ENCODE measurements around the gene HEBP2. TPM values are rescaled to one million over a fixed set of nuclear protein-coding genes. Genes with fewer than 3 reads are reported as not detected.

The HEBP2 gene
- total and polyA plus RNA-seq, 2 of the 13 experiments (the other 11 are each of a cell fraction or from before 2014, with no cell fraction given): 16.0 to 72.8 TPM

DNA sequence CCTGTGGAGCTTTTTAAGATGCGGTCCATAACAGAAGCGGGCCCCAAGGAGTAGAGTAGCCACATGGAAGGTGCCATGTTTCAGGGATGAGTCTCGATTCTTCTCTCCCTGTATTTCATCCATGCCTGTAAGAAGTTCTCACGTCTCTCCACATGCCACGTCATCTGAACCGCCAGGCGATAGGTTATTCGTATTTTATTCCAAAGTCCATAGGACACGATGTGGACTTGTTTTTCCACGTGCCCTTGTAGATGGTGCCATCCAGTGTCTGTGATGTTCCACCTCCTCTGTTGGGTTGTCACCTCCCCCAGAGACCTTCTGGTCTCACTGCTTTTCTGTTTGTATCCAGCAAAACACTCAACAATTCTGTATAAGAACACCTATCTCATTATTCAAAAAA lies 17.6 kb downstream of the HEBP2 start:
- H3K79me2 ChIP-seq (ENCODE audit: insufficient read depth, low read length): no peaks in the 10 kb centered on the region
- 96% methylated on average over 10 of the region's 10 CpGs for WGBS (ENCODE audit: low lambda C conversion rate)
- no TSS peak for BruUV-seq (replicated peaks)
- ChIA-PET POLR2A (no interaction called here), CTCF (ENCODE audit: low intra/inter-chr PET ratio, low total read pairs) (no interaction called here)
- FAIRE-seq (no peak), ATAC-seq (no peak), DNase-seq (ENCODE audit: low spot score) (no peak)
- H3K9ac ChIP-seq (ENCODE audit: insufficient read depth, low read depth, low read length): no peak overlapping the region
- no peaks in the 10 kb centered on the region for H4K20me1 ChIP-seq (ENCODE audit: insufficient read depth, low read length)
- intact Hi-C loops (cut with micrococcal nuclease; ENCODE audit: unreplicated experiment): loop anchor here (5.0 kb wide), 1 partner anchor 351 kb away; the partner anchor contains the start of gene CCDC28A
- H2AFZ ChIP-seq (ENCODE audit: low read length): no peak overlapping the region
- peaks cover 36% of the 10 kb centered on the region for H3K4me1 ChIP-seq (ENCODE audit: insufficient read depth, low read length)
- no peaks in the 10 kb centered on the region for H3K9me3 ChIP-seq (ENCODE audit: low read length)
- in situ Hi-C loops (cut with HindIII; ENCODE audit: extremely low pct_ligation_motif_present, low pct_unique_long_range_greater_than_20kb): no loop called here
- TF ChIP-seq RBM22 (optimal IDR thresholded peaks at IDR 0.05; ENCODE audit: low read length) (peak; percentile 4), HNF4A (CRISPR knock-in tag; IDR thresholded peaks at IDR 0.05) (0 out of 2 replicates have a peak, but pooled peaks have one; percentile 12), EHMT2 (IDR thresholded peaks at IDR 0.05; ENCODE audit: borderline replicate concordance, low read depth, low read length) (0 out of 2 replicates have a peak, but pooled peaks have one; percentile 1), FOXA3 (CRISPR knock-in tag; IDR thresholded peaks at IDR 0.05) (no peak)
- TF ChIP-seq, protein P1, sequence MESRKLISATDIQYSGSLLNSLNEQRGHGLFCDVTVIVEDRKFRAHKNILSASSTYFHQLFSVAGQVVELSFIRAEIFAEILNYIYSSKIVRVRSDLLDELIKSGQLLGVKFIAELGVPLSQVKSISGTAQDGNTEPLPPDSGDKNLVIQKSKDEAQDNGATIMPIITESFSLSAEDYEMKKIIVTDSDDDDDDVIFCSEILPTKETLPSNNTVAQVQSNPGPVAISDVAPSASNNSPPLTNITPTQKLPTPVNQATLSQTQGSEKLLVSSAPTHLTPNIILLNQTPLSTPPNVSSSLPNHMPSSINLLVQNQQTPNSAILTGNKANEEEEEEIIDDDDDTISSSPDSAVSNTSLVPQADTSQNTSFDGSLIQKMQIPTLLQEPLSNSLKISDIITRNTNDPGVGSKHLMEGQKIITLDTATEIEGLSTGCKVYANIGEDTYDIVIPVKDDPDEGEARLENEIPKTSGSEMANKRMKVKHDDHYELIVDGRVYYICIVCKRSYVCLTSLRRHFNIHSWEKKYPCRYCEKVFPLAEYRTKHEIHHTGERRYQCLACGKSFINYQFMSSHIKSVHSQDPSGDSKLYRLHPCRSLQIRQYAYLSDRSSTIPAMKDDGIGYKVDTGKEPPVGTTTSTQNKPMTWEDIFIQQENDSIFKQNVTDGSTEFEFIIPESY (CRISPR knock-in tag; IDR thresholded peaks at IDR 0.05): peak; percentile 80
- H3K27ac ChIP-seq (ENCODE audit: extremely low read length, insufficient read depth, low read length): no peak overlapping the region
- H3K4me2 ChIP-seq (ENCODE audit: low read depth, low read length): no peak overlapping the region
- H3K36me3 ChIP-seq (replicated peaks in 1 of 2; ENCODE audit: control insufficient read depth in 1 of 2, insufficient read depth in 2 of 2, low read length in 2 of 2): peaks cover 17 to 37% of the 10 kb centered on the region in 2 experiments
- no peaks in the 10 kb centered on the region for H3K27me3 ChIP-seq (ENCODE audit: control insufficient read depth in 1 of 2, insufficient read depth in 2 of 2, low read length in 2 of 2)
- H3K4me3 ChIP-seq (replicated peaks in 1 of 3; ENCODE audit: insufficient read depth in 1 of 3, low read depth in 2 of 3, low read length in 3 of 3): no peak overlapping the region

DNA sequence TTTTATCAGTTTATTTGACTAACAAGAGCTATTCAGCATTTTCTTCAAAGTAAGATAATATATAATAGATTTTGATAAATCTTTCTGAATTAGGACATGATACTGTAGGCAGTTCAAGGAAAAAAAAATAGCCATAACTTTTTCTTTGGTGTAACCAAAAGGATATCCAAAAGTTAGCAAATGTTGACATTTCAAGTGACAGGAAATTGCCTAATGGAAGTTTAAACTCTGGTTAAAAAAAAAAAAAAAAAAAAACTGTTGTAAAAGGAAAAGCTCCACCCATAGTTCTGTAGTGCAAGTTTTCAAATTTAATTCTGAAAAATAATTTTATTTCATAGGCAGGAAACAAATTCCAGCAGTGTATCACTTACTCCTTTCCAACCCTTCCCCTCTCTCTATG lies 18.8 kb downstream of the HEBP2 start:
- Histone ChIP-seq H3K4me3 (replicated peaks in 1 of 3; ENCODE audit: insufficient read depth in 1 of 3, low read depth in 2 of 3, low read length in 3 of 3) (no peak overlapping the region), H3K27me3 (ENCODE audit: control insufficient read depth in 1 of 2, insufficient read depth in 2 of 2, low read length in 2 of 2) (no peaks in the 10 kb centered on the region), H2AFZ (ENCODE audit: low read length) (no peak overlapping the region), H3K36me3 (replicated peaks in 1 of 2; ENCODE audit: control insufficient read depth in 1 of 2, insufficient read depth in 2 of 2, low read length in 2 of 2) (peaks cover 23 to 49% of the 10 kb centered on the region in 2 experiments), H4K20me1 (ENCODE audit: insufficient read depth, low read length) (no peaks in the 10 kb centered on the region), H3K27ac (ENCODE audit: extremely low read length, insufficient read depth, low read length) (no peak overlapping the region), H3K79me2 (ENCODE audit: insufficient read depth, low read length) (no peaks in the 10 kb centered on the region), H3K9me3 (ENCODE audit: low read length) (no peaks in the 10 kb centered on the region), H3K4me1 (ENCODE audit: insufficient read depth, low read length) (peaks cover 36% of the 10 kb centered on the region), H3K9ac (ENCODE audit: insufficient read depth, low read depth, low read length) (no peak overlapping the region), H3K4me2 (ENCODE audit: low read depth, low read length) (no peak overlapping the region)
- no peak for FAIRE-seq
- DNase-seq (ENCODE audit: low spot score): peak; percentile 38
- CTCF ChIA-PET (ENCODE audit: low intra/inter-chr PET ratio, low total read pairs): no interaction called here
- POLR2A ChIA-PET: interaction anchor here (1.0 to 1.4 kb wide), 2 partner anchors 18 to 150 kb away, joined by 3 to 6 read pairs; partner anchors contain the start of gene HEBP2
- in situ Hi-C loops (cut with HindIII; ENCODE audit: extremely low pct_ligation_motif_present, low pct_unique_long_range_greater_than_20kb) (no loop called here), intact Hi-C loops (cut with micrococcal nuclease; ENCODE audit: unreplicated experiment) (loop anchor here (5.0 kb wide), 1 partner anchor 349 kb away; the partner anchor contains the start of gene CCDC28A)
- ATAC-seq: no peak; the same call in 2 of the 3 replicates
- no TSS peak for BruUV-seq (replicated peaks)
- TF ChIP-seq ZNF34 (CRISPR knock-in tag; IDR thresholded peaks at IDR 0.05; ENCODE audit: borderline replicate concordance) (no peak), EP300 (IDR thresholded peaks at IDR 0.05; ENCODE audit: low read depth in 2 of 2, low read length in 2 of 2) (peak in 1 of 2 experiments; percentile 57; a peak in 1 of 4 replicates), EP300 (CRISPR knock-in tag; IDR thresholded peaks at IDR 0.05; ENCODE audit: borderline replicate concordance) (no peak), ZNF709 (CRISPR knock-in tag; IDR thresholded peaks at IDR 0.05) (no peak), CEBPB (IDR thresholded peaks at IDR 0.05; ENCODE audit: borderline replicate concordance, low read depth, low read length) (peak; percentile 18; the same call in 1 of the 2 replicates), ZNF749 (CRISPR knock-in tag; IDR thresholded peaks at IDR 0.05; ENCODE audit: borderline replicate concordance) (no peak), ELF3 (CRISPR knock-in tag; IDR thresholded peaks at IDR 0.05) (peak; percentile 44)
- TF ChIP-seq, protein P2, sequence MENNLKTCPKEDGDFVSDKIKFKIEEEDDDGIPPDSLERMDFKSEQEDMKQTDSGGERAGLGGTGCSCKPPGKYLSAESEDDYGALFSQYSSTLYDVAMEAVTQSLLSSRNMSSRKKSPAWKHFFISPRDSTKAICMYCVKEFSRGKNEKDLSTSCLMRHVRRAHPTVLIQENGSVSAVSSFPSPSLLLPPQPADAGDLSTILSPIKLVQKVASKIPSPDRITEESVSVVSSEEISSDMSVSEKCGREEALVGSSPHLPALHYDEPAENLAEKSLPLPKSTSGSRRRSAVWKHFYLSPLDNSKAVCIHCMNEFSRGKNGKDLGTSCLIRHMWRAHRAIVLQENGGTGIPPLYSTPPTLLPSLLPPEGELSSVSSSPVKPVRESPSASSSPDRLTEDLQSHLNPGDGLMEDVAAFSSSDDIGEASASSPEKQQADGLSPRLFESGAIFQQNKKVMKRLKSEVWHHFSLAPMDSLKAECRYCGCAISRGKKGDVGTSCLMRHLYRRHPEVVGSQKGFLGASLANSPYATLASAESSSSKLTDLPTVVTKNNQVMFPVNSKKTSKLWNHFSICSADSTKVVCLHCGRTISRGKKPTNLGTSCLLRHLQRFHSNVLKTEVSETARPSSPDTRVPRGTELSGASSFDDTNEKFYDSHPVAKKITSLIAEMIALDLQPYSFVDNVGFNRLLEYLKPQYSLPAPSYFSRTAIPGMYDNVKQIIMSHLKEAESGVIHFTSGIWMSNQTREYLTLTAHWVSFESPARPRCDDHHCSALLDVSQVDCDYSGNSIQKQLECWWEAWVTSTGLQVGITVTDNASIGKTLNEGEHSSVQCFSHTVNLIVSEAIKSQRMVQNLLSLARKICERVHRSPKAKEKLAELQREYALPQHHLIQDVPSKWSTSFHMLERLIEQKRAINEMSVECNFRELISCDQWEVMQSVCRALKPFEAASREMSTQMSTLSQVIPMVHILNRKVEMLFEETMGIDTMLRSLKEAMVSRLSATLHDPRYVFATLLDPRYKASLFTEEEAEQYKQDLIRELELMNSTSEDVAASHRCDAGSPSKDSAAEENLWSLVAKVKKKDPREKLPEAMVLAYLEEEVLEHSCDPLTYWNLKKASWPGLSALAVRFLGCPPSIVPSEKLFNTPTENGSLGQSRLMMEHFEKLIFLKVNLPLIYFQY (CRISPR knock-in tag; IDR thresholded peaks at IDR 0.05; ENCODE audit: borderline replicate concordance): no peak
